ENCODE data around the gene MBD4. TPM values are rescaled to one million over a fixed set of nuclear protein-coding genes. Genes with fewer than 3 reads are reported as not detected.

The MBD4 gene
- total and polyA plus RNA-seq, 2 of the 4 experiments (the other 2 are of a cell fraction) = 13.8 to 15.0 TPM

DNA sequence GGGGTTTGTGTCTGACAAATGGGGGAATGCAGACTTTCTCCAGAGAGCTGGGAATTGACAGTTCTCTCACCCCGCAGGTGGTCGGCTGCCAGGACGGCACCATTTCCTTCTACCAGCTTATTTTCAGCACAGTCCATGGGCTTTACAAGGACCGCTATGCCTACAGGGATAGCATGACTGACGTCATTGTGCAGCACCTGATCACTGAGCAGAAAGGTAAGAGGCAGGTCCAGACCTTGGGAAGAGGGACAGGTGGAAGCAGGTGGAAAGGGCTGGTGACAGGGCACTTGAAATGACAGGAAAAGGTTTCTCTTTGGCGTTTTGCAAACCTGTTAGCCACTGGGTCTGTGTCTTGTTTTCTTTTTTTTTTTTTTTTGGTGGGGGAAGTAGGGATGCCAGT lies 36.8 kb upstream of the MBD4 start:
- Histone ChIP-seq H4K91ac (ENCODE audit: insufficient read depth, low read depth, low read length) (no peak overlapping the region), H3K79me1 (ENCODE audit: low read depth in 1 of 2, low read length in 2 of 2) (peaks cover 0 to 8% of the 10 kb centered on the region in 2 experiments; a peak in 1 of 4 replicates), H2AK9ac (replicated peaks; ENCODE audit: low read depth, low read length, poor library complexity) (no peak overlapping the region), H2BK20ac (ENCODE audit: low read depth, low read length) (no peak overlapping the region), H3K9me1 (ENCODE audit: insufficient read depth, low read length) (peaks cover 21% of the 10 kb centered on the region), H3K56ac (ENCODE audit: extremely low read depth, insufficient read depth, low read length) (no peak overlapping the region), H3K14ac (replicated peaks; ENCODE audit: low read depth, low read length) (no peak overlapping the region), H3K27ac (ENCODE audit: insufficient read depth, low read length) (no peak overlapping the region), H3K9me3 (ENCODE audit: control insufficient read depth, insufficient read depth, low read length) (no peaks in the 10 kb centered on the region), H3K9ac (ENCODE audit: low read depth, low read length) (no peak overlapping the region), H2BK120ac (ENCODE audit: low read depth, low read length) (no peak overlapping the region), H3K4me1 (ENCODE audit: control insufficient read depth, insufficient read depth, low read length) (peaks cover 4% of the 10 kb centered on the region), H4K5ac (ENCODE audit: low read depth, low read length) (no peak overlapping the region), H2AFZ (replicated peaks; ENCODE audit: low read length, poor library complexity) (no peak overlapping the region), H3K23ac (ENCODE audit: low read depth, low read length) (no peak overlapping the region), H2BK5ac (ENCODE audit: low read depth, low read length, poor library complexity, severe bottlenecking) (no peak overlapping the region), H3K4ac (ENCODE audit: low read depth, low read length) (no peak overlapping the region), H3K4me3 (ENCODE audit: insufficient read depth, low read depth, low read length) (no peak overlapping the region), H3K4me2 (ENCODE audit: low read depth, low read length) (no peak overlapping the region), H4K8ac (ENCODE audit: low read depth in 2 of 2, low read length in 2 of 2) (no peak overlapping the region), H3K36me3 (ENCODE audit: control insufficient read depth, insufficient read depth, low read length) (peaks cover 15% of the 10 kb centered on the region; the same call in 1 of the 2 replicates), H3K27me3 (ENCODE audit: control insufficient read depth, insufficient read depth, low read length) (no peaks in the 10 kb centered on the region), H2AK5ac (ENCODE audit: low read depth, low read length) (no peak overlapping the region), H2BK15ac (ENCODE audit: low read depth, low read length) (no peak overlapping the region), H4K20me1 (ENCODE audit: insufficient read depth, low read length) (no peaks in the 10 kb centered on the region), H3K18ac (ENCODE audit: low read depth, low read length) (no peak overlapping the region)
- TF ChIP-seq CHD1 (IDR thresholded peaks at IDR 0.05; ENCODE audit: low read depth, low read length) (no peak), NFE2L2 (IDR thresholded peaks at IDR 0.05; ENCODE audit: low read depth, low read length) (no peak), MAZ (IDR thresholded peaks at IDR 0.05; ENCODE audit: borderline replicate concordance, low read depth, low read length) (no peak), MAFK (IDR thresholded peaks at IDR 0.05; ENCODE audit: low read depth, low read length) (no peak), CEBPB (IDR thresholded peaks at IDR 0.05; ENCODE audit: low read depth, low read length) (no peak)
- TF ChIP-seq, protein P1, sequence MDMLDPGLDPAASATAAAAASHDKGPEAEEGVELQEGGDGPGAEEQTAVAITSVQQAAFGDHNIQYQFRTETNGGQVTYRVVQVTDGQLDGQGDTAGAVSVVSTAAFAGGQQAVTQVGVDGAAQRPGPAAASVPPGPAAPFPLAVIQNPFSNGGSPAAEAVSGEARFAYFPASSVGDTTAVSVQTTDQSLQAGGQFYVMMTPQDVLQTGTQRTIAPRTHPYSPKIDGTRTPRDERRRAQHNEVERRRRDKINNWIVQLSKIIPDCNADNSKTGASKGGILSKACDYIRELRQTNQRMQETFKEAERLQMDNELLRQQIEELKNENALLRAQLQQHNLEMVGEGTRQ (IDR thresholded peaks at IDR 0.05; ENCODE audit: low read depth, low read length) = no peak
- TF ChIP-seq, protein P2, sequence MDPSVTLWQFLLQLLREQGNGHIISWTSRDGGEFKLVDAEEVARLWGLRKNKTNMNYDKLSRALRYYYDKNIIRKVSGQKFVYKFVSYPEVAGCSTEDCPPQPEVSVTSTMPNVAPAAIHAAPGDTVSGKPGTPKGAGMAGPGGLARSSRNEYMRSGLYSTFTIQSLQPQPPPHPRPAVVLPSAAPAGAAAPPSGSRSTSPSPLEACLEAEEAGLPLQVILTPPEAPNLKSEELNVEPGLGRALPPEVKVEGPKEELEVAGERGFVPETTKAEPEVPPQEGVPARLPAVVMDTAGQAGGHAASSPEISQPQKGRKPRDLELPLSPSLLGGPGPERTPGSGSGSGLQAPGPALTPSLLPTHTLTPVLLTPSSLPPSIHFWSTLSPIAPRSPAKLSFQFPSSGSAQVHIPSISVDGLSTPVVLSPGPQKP (IDR thresholded peaks at IDR 0.05; ENCODE audit: borderline replicate concordance, low read depth, low read length) = no peak
- ChIA-PET POLR2A (ENCODE audit: unreplicated experiment) (no interaction called here), CTCF (interaction anchor here (0.5 kb wide), 1 partner anchor 194 kb away, joined by 3 read pairs; no protein-coding TSS in a partner anchor)
- no CpG with 5 or more reads among the region's 6 CpGs for WGBS, 2 experiments (ENCODE audit: extremely low coverage in 2 of 2, insufficient read length in 1 of 2)
- dilution Hi-C loops (cut with HindIII; ENCODE audit: low sequenced_read_pairs, unreplicated experiment) (no loop called here), intact Hi-C loops (cut with micrococcal nuclease) (no loop called here), in situ Hi-C loops (cut with MboI; ENCODE audit: low sequenced_read_pairs) (no loop called here)
- DNase-seq = no peak
- BruUV-seq (replicated peaks) = no TSS peak
- ATAC-seq (ENCODE audit: low read depth) = no peak

Measured in IMR-90 (cell line).